Neural progenitor cell (in vitro differentiated cells): Measurements from ENCODE around the gene NTM. TPM values are rescaled to one million over a fixed set of nuclear protein-coding genes. Genes with fewer than 3 reads are reported as not detected.

Experiments used
- DNase-seq: peaks from one replicate; pipeline ENCODE4 v3.0.0-alpha.2; 2016; ENCODE audit warnings: low spot score
- H2AFZ ChIP-seq: fragments of 200-600 bp; sonication (generic); replicated peaks from 2 replicates; pipeline ENCODE4 v1.6.1; 2016; ENCODE audit warnings: antibody characterized with exemption
- H3F3A ChIP-seq: fragments of 200-600 bp; sonication (generic); 2 replicates; pipeline ENCODE4 v1.6.1; 2016; ENCODE audit warnings: antibody characterized with exemption, low read depth
- H3K27ac ChIP-seq: fragments of 200-600 bp; sonication (generic); 2 replicates; pipeline ENCODE4 v1.5.1; 2016; ENCODE audit warnings: mild to moderate bottlenecking
- H3K27me3 ChIP-seq: fragments of 200-600 bp; sonication (generic); 2 replicates; pipeline ENCODE4 v1.6.1; 2016; ENCODE audit warnings: mild to moderate bottlenecking, moderate library complexity
- H3K36me3 ChIP-seq: fragments of 200-600 bp; sonication (generic); 2 replicates; pipeline ENCODE4 v1.5.1; 2016
- H3K4me1 ChIP-seq: fragments of 200-600 bp; sonication (generic); 2 replicates; pipeline ENCODE4 v1.6.1; 2016; ENCODE audit warnings: mixed run types
- H3K4me2 ChIP-seq: fragments of 200-600 bp; sonication (generic); 2 replicates; pipeline ENCODE4 v1.6.1; 2016
- H3K4me3 ChIP-seq: fragments of 200-600 bp; sonication (generic); 2 replicates; pipeline ENCODE4 v1.5.1; 2016
- H3K79me2 ChIP-seq: fragments of 200-600 bp; sonication (generic); 2 replicates; pipeline ENCODE4 v1.6.1; 2016; ENCODE audit warnings: low read depth
- H3K9ac ChIP-seq: fragments of 200-600 bp; sonication (generic); 2 replicates; pipeline ENCODE4 v1.6.1; 2016
- H3K9me3 ChIP-seq: fragments of 200-600 bp; sonication (generic); 2 replicates; pipeline ENCODE4 v1.5.1; 2016; ENCODE audit warnings: low read depth
- H4K20me1 ChIP-seq: fragments of 200-600 bp; sonication (generic); 2 replicates; pipeline ENCODE4 v1.6.1; 2016; ENCODE audit warnings: low read depth
- H3K27ac Mint-ChIP-seq: 3 replicates; pipeline ENCODE4 v1.8.0; 2021; ENCODE audit warnings: mixed read lengths
- H3K27me3 Mint-ChIP-seq: 2 replicates; pipeline ENCODE4 v1.8.0; 2022; ENCODE audit warnings: low read depth, mild to moderate bottlenecking, inconsistent platforms, moderate library complexity, mixed read lengths; ENCODE audit not compliant: insufficient read depth
- H3K36me3 Mint-ChIP-seq: 3 replicates; pipeline ENCODE4 v1.8.0; 2021; ENCODE audit warnings: mixed read lengths
- H3K4me1 Mint-ChIP-seq: 3 replicates; pipeline ENCODE4 v1.8.0; 2021; ENCODE audit warnings: mixed read lengths
- H3K4me3 Mint-ChIP-seq: 3 replicates; pipeline ENCODE4 v1.8.0; 2021; ENCODE audit warnings: mild to moderate bottlenecking, moderate library complexity, mixed read lengths
- H3K9me3 Mint-ChIP-seq: 3 replicates; pipeline ENCODE4 v1.8.0; 2020; ENCODE audit warnings: mixed read lengths
- EZH2 ChIP-seq: fragments of 200-600 bp; sonication (generic); IDR thresholded peaks from 2 replicates; pipeline ENCODE4 v1.6.1; 2017; ENCODE audit warnings: antibody characterized with exemption, mild to moderate bottlenecking, moderate library complexity
- EZH2phosphoT487 ChIP-seq: fragments of 200-600 bp; sonication (generic); IDR thresholded peaks from 2 replicates; pipeline ENCODE4 v1.6.1; 2017; ENCODE audit warnings: antibody characterized with exemption
- total RNA-seq: library from RNA; depleted of rRNA; stranded (reverse); fragments of >200 nt; gene quantifications from 2 replicates; pipeline ENCODE4 v1.2.3, GENCODE V29; 2015; ENCODE audit warnings: low replicate concordance
- TF ChIP-seq, protein P1 (sequence below): fragments of 200-600 bp; sonication (generic); IDR thresholded peaks from 2 replicates; pipeline ENCODE4 v1.5.1; 2017; ENCODE audit warnings: antibody characterized with exemption, mild to moderate bottlenecking

The NTM gene
- total RNA-seq, 1 donor from 2014 or later, result 4.3 TPM

DNA sequence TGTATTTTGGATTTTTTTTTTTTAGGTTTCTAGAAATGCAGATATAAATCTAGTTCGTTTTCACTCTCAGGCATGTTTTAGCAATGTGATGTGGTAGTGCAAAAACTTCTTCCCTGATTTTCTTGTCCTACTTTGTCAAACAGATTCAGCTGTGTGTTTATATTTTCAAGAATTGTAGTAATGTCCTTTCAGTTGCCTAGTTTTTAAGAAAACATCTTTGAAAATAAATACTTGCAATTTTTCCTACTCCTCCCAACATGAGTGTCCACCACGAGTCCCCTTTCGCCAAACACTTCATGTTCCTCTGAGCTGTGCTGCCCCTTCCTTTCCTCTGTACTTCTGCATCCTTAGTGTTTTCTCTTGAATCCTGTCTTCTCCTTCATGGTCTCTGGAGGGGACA lies 686.9 kb downstream of the NTM start:
- Mint-ChIP-seq H3K4me1 (peaks cover 5% of the 10 kb centered on the region), H3K9me3 (no peaks in the 10 kb centered on the region), H3K36me3 (no peaks in the 10 kb centered on the region), H3K27ac (no peak overlapping the region), H3K27me3 (peaks cover 3% of the 10 kb centered on the region), H3K4me3 (no peak overlapping the region)
- H3K4me2 ChIP-seq, result no peak overlapping the region
- no peaks in the 10 kb centered on the region for H4K20me1 ChIP-seq
- H3F3A ChIP-seq, result no peaks in the 10 kb centered on the region
- no peaks in the 10 kb centered on the region for H3K4me1 ChIP-seq
- no peaks in the 10 kb centered on the region for H3K79me2 ChIP-seq
- no peaks in the 10 kb centered on the region for H3K36me3 ChIP-seq
- no peak for TF ChIP-seq EZH2phosphoT487
- TF ChIP-seq EZH2, result no peak
- TF ChIP-seq, protein P1, sequence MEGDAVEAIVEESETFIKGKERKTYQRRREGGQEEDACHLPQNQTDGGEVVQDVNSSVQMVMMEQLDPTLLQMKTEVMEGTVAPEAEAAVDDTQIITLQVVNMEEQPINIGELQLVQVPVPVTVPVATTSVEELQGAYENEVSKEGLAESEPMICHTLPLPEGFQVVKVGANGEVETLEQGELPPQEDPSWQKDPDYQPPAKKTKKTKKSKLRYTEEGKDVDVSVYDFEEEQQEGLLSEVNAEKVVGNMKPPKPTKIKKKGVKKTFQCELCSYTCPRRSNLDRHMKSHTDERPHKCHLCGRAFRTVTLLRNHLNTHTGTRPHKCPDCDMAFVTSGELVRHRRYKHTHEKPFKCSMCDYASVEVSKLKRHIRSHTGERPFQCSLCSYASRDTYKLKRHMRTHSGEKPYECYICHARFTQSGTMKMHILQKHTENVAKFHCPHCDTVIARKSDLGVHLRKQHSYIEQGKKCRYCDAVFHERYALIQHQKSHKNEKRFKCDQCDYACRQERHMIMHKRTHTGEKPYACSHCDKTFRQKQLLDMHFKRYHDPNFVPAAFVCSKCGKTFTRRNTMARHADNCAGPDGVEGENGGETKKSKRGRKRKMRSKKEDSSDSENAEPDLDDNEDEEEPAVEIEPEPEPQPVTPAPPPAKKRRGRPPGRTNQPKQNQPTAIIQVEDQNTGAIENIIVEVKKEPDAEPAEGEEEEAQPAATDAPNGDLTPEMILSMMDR, result no peak
- H3K27me3 ChIP-seq, result no peaks in the 10 kb centered on the region
- no peaks in the 10 kb centered on the region for H3K9me3 ChIP-seq
- no peak overlapping the region for H3K9ac ChIP-seq
- H3K27ac ChIP-seq, result no peak overlapping the region
- H2AFZ ChIP-seq, result no peak overlapping the region
- H3K4me3 ChIP-seq, result no peak overlapping the region
- DNase-seq, result no peak

DNA sequence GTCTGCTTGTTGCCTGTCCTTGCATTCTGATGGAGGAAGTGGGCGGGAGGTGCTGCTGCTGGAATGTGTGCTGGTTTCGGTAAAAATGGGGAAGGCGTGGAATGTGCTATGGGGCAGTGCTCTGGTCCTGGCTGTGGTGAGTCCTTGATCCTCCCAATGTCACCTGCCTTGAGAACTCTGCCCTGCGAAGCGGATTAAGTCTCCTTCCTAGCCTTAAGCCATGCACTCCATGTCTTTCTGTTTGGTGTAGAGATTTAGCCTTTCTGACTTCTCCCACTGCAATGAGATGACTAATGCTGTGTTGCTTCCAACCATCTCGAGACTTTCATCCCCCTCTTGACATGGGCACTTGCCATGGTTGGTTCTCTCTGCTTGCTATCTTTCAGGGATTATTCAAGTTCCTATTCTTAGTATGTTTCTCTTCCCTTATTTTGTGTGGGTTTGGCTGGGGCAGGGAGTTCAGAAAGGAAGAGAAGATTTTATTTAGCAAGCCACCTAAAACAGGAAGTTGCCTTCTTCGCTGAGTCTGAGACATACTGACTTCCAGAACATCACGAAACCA lies 687.9 kb downstream of the NTM start:
- DNase-seq, result no peak
- Histone ChIP-seq H3K9me3 (no peaks in the 10 kb centered on the region), H3K27ac (no peak overlapping the region), H3K4me2 (no peak overlapping the region), H3K36me3 (no peaks in the 10 kb centered on the region), H3F3A (no peaks in the 10 kb centered on the region), H3K79me2 (no peaks in the 10 kb centered on the region), H2AFZ (no peak overlapping the region), H4K20me1 (no peaks in the 10 kb centered on the region), H3K4me1 (no peaks in the 10 kb centered on the region), H3K27me3 (no peaks in the 10 kb centered on the region), H3K4me3 (no peak overlapping the region), H3K9ac (no peak overlapping the region)
- H3K36me3 Mint-ChIP-seq, result no peaks in the 10 kb centered on the region
- H3K4me1 Mint-ChIP-seq, result peaks cover 6% of the 10 kb centered on the region
- no peak overlapping the region for H3K4me3 Mint-ChIP-seq
- TF ChIP-seq EZH2phosphoT487, result no peak
- TF ChIP-seq, protein P1, result no peak
- H3K27ac Mint-ChIP-seq, result no peak overlapping the region
- no peaks in the 10 kb centered on the region for H3K9me3 Mint-ChIP-seq
- H3K27me3 Mint-ChIP-seq, result no peaks in the 10 kb centered on the region

DNA sequence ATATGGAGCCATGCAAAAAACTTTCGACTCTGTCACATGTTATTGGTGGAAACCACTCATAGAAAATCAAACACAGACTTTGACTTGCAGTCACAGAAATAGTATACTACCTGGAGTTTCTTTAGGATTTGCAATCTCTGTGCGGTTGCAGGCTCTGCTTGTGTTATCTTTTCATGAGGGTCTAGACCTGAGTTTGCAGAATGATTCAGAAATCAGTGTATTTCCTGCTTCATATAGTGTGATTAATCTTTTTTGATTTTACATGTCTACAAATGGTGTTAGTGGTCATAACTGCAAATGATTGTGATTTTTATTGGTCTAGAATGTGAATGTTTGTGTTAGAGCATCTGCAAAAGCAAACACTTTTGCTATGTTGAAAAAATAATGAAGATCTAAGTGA lies 690.2 kb downstream of the NTM start:
- Mint-ChIP-seq H3K27me3 (peaks cover 3% of the 10 kb centered on the region), H3K4me1 (peaks cover 13% of the 10 kb centered on the region), H3K4me3 (no peak overlapping the region), H3K36me3 (no peaks in the 10 kb centered on the region), H3K27ac (no peak overlapping the region), H3K9me3 (no peaks in the 10 kb centered on the region)
- H3K27ac ChIP-seq, result no peak overlapping the region
- H3F3A ChIP-seq, result no peaks in the 10 kb centered on the region
- H3K4me2 ChIP-seq, result no peak overlapping the region
- TF ChIP-seq EZH2phosphoT487, result no peak
- TF ChIP-seq, protein P1, result no peak
- TF ChIP-seq EZH2, result no peak
- H3K27me3 ChIP-seq, result no peaks in the 10 kb centered on the region
- H4K20me1 ChIP-seq, result no peaks in the 10 kb centered on the region
- no peak overlapping the region for H2AFZ ChIP-seq
- no peak overlapping the region for H3K4me3 ChIP-seq
- H3K4me1 ChIP-seq, result no peaks in the 10 kb centered on the region
- H3K9me3 ChIP-seq, result no peaks in the 10 kb centered on the region
- DNase-seq, result no peak
- no peaks in the 10 kb centered on the region for H3K79me2 ChIP-seq
- H3K36me3 ChIP-seq, result no peaks in the 10 kb centered on the region
- H3K9ac ChIP-seq, result no peak overlapping the region
